Activated CD8-positive, alpha-beta memory T cell treated with anti-CD3 and anti-CD28 coated beads for 1 hour (primary cell): ENCODE data around the gene MTOR.
"Not testable (repeated sequence)": the region's sequence is repeated elsewhere in the genome, so short reads cannot be mapped to it uniquely, and the experiment has no call there.

ENCODE experiments used
- DNase-seq, 2 donors: peaks; one replicate each; pipeline ENCODE4 v3.0.0-alpha.2; 2020; ENCODE audit warnings: low read depth in 1 of 2; ENCODE audit errors: extremely low read depth in 1 of 2

Gene MTOR

GRCh38 chr1:11067716-11068599, 194.4 kb downstream of the MTOR start:
- DNase-seq: no peak

- DNase-seq: no peak
These were observed 196.6 kb downstream of the MTOR start for GRCh38 chr1:11065796-11066195.

DNA sequence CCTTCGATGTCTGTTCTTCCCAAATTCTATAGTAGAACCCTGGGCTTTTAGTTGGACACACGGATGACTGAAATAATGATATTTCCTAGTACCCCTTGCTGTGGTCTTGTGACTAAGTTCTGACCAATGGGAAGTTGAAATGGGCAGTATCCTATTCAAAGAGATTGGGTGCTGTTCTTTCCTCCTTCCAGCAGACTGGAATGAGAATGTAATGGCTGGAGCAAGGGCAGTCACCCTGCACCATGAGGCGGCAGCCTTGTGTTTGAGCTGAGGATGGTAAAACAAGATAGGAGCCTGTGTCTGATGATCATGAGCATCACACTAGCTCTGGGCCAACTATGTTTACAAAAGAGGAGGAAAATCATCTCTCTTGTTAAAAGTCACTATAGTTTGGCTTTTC, 197.4 kb downstream of the MTOR start:
- DNase-seq: no peak

GRCh38 chr1:11063937-11064537, 198.3 kb downstream of the MTOR start:
- DNase-seq: not testable (repeated sequence)

- no peak for DNase-seq
These were observed 199.4 kb downstream of the MTOR start for GRCh38 chr1:11062965-11063401.

- DNase-seq: no peak
These were observed 200.5 kb downstream of the MTOR start for GRCh38 chr1:11061652-11062365.

- peak; percentile 46 to 87 for DNase-seq
These were observed 202.2 kb downstream of the MTOR start, which contains the start of gene SRM for GRCh38 chr1:11059968-11060830. Gene SRM (minus strand): TSS chr1:11060018. CDS start chr1:11059943, 75 bp downstream.

- DNase-seq: peak in 1 of 2 donors; percentile 11
These were observed 203.0 kb downstream of the MTOR start for GRCh38 chr1:11059155-11059967.

DNA sequence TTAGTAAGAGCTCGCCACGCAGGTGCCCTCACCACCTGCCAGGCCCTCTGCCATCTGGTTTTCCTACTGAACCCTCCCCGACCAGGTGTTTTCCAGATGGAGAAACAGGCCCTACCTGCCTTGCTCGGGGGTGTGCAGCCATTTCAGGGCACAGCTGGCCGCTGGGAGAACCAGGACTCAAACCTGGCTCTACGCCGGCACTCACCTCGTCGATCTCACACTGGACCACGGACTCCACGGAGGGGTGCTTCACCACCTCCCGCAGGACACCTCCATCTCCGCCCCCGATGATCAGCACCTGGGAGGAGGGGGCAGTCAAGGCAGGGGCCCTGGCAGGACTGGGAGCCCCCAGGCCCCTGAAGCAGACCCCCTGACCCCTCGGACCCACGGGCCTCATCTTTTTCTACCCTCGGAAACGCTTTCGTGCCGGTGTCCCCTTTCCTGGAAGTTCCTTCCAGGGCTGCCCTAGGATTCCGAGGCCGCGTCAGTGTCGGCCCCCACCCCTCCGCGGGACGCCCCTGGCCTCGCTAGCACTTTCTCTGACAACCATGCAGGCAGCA, 203.7 kb downstream of the MTOR start:
- no peak for DNase-seq

GRCh38 chr1:11058026-11058425, 204.3 kb downstream of the MTOR start:
- DNase-seq: no peak

DNA sequence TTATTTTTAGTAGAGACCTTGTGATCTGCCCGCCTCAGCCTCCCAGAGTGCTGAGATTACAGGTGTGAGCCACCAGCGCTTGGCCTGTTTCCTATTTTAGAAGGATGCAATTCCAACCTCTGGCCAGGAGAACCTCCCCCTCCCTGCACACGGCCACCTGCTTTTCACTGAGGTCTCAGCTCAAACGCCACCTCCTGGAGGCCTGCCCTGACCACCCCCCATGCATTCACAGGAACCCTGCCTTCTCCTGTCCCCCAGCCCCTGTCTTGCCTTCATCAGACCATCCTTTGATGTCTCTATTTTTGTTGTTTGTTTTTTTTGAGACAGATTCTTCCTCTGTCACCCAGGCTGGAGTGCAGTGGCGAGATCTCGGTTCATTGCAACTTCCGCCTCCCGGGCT, 204.9 kb downstream of the MTOR start:
- no peak for DNase-seq
